COLO668 (cell line): Measurements from ENCODE around the gene FAAP100.

ENCODE experiments used
- DNase-seq: peaks from one replicate; lab custom pipeline; 2025; ENCODE audit not compliant: unreplicated experiment; lab: John Stamatoyannopoulos, UW

The FAAP100 gene

DNA sequence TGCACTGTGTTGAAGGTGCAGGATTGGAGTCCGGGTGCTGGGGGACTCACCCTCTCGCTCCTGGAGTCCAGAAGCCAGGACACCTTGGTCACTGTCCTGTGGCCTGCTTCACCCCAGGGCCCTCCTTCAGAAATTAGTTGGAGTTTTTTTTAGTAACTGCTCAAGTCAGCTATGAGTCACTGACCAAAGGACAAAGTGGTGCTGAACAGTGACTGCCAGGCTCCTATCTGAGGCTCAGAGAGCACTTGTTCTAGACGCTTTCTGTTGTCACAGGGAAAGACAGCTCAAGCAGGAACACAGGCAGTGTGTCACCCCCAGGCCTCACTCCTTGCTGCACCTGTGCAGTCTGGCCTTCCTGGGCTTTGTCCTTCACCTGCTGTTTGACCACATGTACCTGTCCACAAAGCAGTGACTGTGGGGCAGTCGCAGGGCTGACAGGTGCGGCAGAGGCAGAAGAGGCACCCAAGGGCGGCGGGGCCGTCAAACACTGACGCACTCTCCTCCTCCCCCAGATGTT is 4.1 kb upstream of the FAAP100 start:
- peak; percentile 81 for DNase-seq

- peak; percentile 42 for DNase-seq
Measured at GRCh38 chr17:81553616-81554181, 1.5 kb upstream of the FAAP100 start.

- DNase-seq: peak; percentile 71
Measured at GRCh38 chr17:81553018-81553615, 964 bp upstream of the FAAP100 start.

GRCh38 chr17:81551458-81552243 is 502 bp downstream of the FAAP100 start:
- peak; percentile 45 for DNase-seq

DNA sequence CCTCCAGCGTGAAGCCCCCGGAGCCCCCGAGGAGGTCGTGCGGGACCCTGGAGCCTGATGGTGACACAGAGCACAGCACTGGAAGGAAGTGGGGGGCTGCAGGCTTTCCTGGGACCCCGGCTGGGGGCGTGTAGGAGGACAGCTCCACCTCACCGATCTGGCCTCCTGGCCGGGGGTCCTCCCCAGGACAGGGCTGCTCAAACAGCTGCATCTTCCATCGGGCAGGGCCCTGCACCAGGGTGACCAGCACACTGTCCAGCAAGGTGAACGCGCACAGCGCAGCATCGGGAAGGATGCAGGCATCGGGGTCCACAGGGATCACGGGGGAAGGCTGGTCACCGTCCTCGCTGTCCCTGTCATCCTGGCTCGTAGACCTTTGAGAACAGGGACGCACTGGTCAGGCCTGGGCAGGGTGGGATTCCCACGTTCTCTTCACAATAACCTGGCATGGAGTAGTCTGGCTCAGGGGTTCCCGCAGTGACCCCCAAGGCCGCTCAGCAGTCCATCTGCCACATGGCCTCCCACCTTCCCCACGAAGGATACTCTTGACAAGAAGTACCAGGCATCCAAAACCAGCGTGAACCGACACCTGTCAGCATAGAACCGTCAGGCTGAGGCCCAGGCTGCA is 1.2 kb downstream of the FAAP100 start:
- no peak for DNase-seq

DNA sequence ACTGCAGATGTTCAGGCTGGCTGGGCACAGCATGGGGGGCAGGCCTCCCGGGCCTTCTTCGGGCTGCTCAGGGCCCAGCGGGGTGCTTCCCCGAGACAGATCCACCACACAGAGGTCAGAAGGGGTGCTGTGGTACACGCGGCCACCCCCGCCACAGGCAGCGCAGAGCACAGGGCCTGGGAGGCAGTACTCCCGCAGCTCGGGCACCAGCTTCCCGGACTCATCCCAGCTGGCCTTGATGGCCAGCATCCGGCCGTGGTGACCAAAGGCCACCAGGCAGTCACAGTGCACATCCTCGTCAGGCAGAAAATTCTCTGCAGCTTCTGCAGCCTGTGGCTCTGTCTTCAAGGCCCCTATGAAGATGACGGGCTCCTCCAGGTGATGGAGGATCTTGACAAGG is 1.9 kb downstream of the FAAP100 start:
- DNase-seq: no peak

GRCh38 chr17:81549826-81550225 is 2.3 kb downstream of the FAAP100 start:
- no peak for DNase-seq

- no peak for DNase-seq
Measured at GRCh38 chr17:81549031-81549557, 3.1 kb downstream of the FAAP100 start.

- DNase-seq: no peak
Measured at GRCh38 chr17:81547614-81547982, 4.6 kb downstream of the FAAP100 start.

DNA sequence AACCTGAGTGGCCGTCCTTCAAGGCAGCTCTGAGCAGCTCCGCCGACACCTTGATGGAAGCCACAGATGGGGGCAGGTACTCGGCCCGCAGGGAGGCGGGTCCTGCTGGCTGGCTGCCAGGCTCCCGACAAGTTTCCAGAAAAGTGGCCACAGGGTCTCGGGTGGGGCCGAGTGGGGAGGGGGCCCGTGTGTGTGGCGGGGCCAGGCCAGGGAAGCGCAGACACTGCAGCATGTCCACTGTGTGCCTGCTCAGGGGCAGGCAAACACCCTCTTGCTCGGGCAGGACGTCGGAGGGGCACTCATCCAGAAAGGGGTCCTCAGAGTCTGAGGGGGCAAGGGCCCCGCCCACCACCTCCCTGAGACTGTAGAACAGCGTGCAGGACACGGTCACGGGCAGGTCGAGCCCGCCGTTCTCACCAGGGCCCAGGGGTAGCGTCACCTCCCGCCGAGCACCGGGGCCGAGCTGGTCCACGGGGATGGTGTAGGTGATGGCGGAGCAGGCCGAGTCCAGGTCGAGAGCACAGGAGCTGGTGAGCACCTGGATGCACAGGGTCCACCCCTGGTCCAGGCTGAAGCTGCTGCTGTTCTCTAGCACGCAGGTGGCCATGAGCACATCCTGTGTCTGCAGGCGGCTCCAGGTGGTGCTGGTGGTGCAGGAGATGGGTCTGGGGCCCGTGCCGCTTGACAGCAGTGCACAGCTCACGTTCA is 5.1 kb downstream of the FAAP100 start:
- no peak for DNase-seq

DNA sequence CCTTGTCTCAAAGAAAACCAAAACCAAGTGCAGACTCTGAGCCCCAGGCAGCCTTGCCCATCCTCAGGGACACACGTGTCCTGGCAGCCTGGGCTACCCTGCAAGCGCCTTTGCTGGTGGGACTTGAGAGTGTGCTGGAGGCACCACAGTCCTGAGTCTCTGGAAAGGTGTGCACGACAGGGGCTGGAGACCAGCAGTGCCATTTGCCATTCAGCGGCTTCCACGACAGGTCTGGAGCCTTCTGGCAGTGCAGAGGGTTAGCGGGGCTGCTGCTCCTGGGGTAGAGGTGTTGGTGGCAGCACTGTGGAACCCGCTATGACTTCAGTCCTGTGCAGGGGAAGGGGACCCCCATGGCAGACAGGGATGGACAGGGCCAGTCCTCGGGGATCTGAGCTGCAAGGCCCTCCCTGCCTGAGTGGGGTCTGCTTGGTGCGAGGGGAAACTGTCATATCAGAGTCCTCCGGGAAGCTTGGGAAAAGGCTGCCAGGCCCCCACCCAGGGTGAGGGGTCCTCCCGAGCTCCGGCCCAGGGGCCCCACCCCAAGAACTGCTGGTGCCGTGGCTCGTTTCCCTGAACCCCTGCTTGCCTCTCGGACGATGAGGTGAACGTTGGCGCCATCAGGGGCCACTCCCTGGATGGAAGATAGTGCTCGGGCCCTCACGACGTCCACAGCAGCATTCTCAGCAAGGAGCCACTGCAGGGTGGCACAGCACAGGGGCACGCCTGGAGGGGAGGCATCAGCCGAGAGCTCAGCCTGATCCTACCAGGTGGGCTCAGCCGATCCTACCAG is 6.8 kb downstream of the FAAP100 start:
- DNase-seq: no peak

GRCh38 chr17:81544281-81544974 is 7.7 kb downstream of the FAAP100 start:
- no peak for DNase-seq

- DNase-seq: no peak
Measured at GRCh38 chr17:81543756-81544155, 8.4 kb downstream of the FAAP100 start.

- DNase-seq: no peak
Measured at GRCh38 chr17:81543339-81543675, 8.8 kb downstream of the FAAP100 start.

- no peak for DNase-seq
Measured at GRCh38 chr17:81542431-81543338, 9.5 kb downstream of the FAAP100 start.

DNA sequence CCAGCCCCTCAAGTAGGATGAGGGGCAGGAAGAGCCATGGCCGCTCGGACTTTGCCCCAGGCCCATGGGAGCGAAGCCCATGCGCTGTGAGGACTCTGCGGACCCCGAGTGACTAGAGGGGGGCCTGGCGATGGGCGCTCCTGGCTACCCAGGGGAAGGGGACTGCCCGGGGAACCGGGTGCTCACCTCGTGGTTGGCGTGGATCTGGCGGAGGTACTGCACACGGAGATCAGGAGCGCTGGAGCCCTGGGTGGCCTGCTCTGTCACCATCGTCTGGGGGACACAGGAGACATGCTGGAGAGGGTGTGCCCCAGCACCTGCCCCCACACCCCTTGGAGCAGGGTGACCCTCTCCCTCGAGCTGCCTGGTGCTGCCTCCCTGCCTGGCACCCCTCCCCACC is 11.0 kb downstream of the FAAP100 start:
- no peak for DNase-seq

DNA sequence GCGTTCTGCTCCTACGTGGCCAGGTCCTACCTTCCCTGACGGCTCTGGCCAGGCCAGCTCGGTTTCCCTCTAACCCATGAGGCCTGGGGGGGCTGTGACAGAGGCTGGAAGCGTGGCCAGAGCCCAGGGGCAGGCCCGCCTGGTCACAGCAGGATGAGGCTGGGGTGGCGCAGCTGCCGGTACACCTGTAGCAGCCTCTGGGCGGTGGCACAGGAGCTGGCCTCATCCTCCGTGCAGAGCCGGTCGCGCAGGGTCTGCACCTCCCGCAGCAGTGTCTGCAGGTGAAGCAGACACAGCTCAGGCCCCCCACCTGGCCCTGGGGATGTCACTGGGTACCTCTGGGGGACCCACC is 11.5 kb downstream of the FAAP100 start:
- no peak for DNase-seq

DNA sequence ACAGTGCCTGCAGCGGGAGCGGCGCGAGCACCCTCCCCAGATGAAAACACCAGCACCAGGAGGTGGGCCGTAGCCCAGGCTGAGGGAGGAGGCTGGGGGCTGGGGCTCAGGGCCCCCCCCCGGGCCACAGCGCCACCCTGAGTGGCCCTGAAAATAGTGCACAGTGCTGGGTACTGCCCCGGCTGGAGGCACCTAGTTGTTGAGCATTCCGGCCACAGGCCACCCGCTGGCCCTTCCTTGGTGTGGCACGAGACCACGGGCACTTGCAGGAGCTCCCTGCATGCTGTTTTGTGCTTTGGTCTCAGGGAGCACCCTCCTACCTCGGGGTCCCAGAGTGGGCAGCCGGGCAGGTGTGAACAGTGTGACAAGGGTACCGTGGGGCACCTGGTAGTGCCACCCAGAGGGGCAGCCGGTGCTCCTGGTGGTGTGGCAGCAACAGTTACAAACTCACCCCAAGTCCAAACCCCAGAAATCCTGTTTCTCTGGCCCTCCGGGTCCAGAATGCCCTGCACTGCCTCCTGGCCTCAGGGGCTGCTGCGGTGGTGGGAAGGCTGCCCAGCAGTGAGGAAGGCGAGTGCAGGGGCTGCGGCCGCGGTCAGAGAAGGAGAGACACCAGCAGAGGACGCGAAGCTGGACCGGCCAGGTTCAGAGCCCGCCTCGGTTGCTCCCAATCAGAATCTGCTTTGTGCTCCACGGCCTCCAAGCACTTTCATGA is 12.0 kb downstream of the FAAP100 start:
- DNase-seq: no peak
